ENCODE results near the gene OSBPL5.
"Not testable (repeated sequence)": the region's sequence is repeated elsewhere in the genome, so short reads cannot be mapped to it uniquely, and the experiment has no call there.

OSBPL5 gene

GRCh38 chr11:3170756-3171650 is 5.9 kb upstream of the OSBPL5 start:
- no peak for TF ChIP-seq CTCF (IDR thresholded peaks at IDR 0.05; ENCODE audit: insufficient read depth, low read depth, low read length, missing control alignments)
- no peak overlapping the region for H3K4me3 ChIP-seq (ENCODE audit: low read depth, low read length)
- DNase-seq (ENCODE audit: low read depth) = no peak

- H3K4me3 ChIP-seq (ENCODE audit: low read depth, low read length) = no peak overlapping the region
- DNase-seq (ENCODE audit: low read depth) = no peak
Measured at GRCh38 chr11:3170044-3170755, 5.1 kb upstream of the OSBPL5 start.

GRCh38 chr11:3169255-3170043 is 4.3 kb upstream of the OSBPL5 start:
- no peak for DNase-seq (ENCODE audit: low read depth)
- no peak overlapping the region for H3K4me3 ChIP-seq (ENCODE audit: low read depth, low read length)
- no peak for TF ChIP-seq CTCF (IDR thresholded peaks at IDR 0.05; ENCODE audit: insufficient read depth, low read depth, low read length, missing control alignments)

More at GRCh38 chr11:3170044-3170755, 5.1 kb upstream of the OSBPL5 start:
- no peak for TF ChIP-seq CTCF (IDR thresholded peaks at IDR 0.05; ENCODE audit: insufficient read depth, low read depth, low read length, missing control alignments)

- H3K4me3 ChIP-seq (ENCODE audit: low read depth, low read length); DNase-seq (ENCODE audit: low read depth): not testable (repeated sequence)
Measured at GRCh38 chr11:3168742-3169254, 3.7 kb upstream of the OSBPL5 start.

GRCh38 chr11:3167143-3168119 is 2.3 kb upstream of the OSBPL5 start:
- DNase-seq (ENCODE audit: low read depth) = no peak
- no peak for TF ChIP-seq CTCF (IDR thresholded peaks at IDR 0.05; ENCODE audit: insufficient read depth, low read depth, low read length, missing control alignments)
- no peak overlapping the region for H3K4me3 ChIP-seq (ENCODE audit: low read depth, low read length)

- H3K4me3 ChIP-seq (ENCODE audit: low read depth, low read length) = no peak overlapping the region
- DNase-seq (ENCODE audit: low read depth) = no peak
- no peak for TF ChIP-seq CTCF (IDR thresholded peaks at IDR 0.05; ENCODE audit: insufficient read depth, low read depth, low read length, missing control alignments)
Measured at GRCh38 chr11:3166268-3167142, 1.4 kb upstream of the OSBPL5 start.
